ENCODE data around the gene GPR18. TPM values are rescaled to one million over a fixed set of nuclear protein-coding genes. Genes with fewer than 3 reads are reported as not detected.
A peak's percentile ranks its signal among the peaks of the same experiment; 100 is the strongest.

Gene GPR18
- total RNA-seq, 4 donors from 2014 or later = not detected

- no peaks in the 10 kb centered on the region for H3K9me3 ChIP-seq
- no peak overlapping the region for H3K27ac ChIP-seq
- peaks cover 0 to 11% (median 0%) of the 10 kb centered on the region in 4 donors for H3K4me1 ChIP-seq
- no peaks in the 10 kb centered on the region for H3K27me3 ChIP-seq
- DNase-seq (ENCODE audit: low spot score in 2 of 2) = no peak
- TF ChIP-seq POLR2A (IDR thresholded peaks at IDR 0.05) (no peak), EP300 (IDR thresholded peaks at IDR 0.05) (no peak)
- TF ChIP-seq, protein P1, sequence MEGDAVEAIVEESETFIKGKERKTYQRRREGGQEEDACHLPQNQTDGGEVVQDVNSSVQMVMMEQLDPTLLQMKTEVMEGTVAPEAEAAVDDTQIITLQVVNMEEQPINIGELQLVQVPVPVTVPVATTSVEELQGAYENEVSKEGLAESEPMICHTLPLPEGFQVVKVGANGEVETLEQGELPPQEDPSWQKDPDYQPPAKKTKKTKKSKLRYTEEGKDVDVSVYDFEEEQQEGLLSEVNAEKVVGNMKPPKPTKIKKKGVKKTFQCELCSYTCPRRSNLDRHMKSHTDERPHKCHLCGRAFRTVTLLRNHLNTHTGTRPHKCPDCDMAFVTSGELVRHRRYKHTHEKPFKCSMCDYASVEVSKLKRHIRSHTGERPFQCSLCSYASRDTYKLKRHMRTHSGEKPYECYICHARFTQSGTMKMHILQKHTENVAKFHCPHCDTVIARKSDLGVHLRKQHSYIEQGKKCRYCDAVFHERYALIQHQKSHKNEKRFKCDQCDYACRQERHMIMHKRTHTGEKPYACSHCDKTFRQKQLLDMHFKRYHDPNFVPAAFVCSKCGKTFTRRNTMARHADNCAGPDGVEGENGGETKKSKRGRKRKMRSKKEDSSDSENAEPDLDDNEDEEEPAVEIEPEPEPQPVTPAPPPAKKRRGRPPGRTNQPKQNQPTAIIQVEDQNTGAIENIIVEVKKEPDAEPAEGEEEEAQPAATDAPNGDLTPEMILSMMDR (IDR thresholded peaks at IDR 0.05) = no peak
- H3K4me3 ChIP-seq = no peak overlapping the region
- no peaks in the 10 kb centered on the region for H3K36me3 ChIP-seq
- WGBS, 2 donors = 71 to 87% methylated on average over 4 of the region's 4 CpGs
These were observed 38.2 kb upstream of the GPR18 start for GRCh38 chr13:99296398-99296797.

GRCh38 chr13:99295488-99296252, 37.5 kb upstream of the GPR18 start:
- Histone ChIP-seq H3K27me3 (no peaks in the 10 kb centered on the region), H3K27ac (no peak overlapping the region), H3K4me1 (peaks cover 0 to 11% (median 0%) of the 10 kb centered on the region in 4 donors), H3K4me3 (no peak overlapping the region), H3K36me3 (no peaks in the 10 kb centered on the region), H3K9me3 (no peaks in the 10 kb centered on the region)
- 88 to 92% methylated on average over 12 of the region's 12 CpGs for WGBS, 2 donors
- DNase-seq (ENCODE audit: low spot score in 2 of 2) = no peak
- TF ChIP-seq EP300 (IDR thresholded peaks at IDR 0.05) (no peak), POLR2A (IDR thresholded peaks at IDR 0.05) (no peak)
- TF ChIP-seq, protein P1 (IDR thresholded peaks at IDR 0.05) = no peak

DNA sequence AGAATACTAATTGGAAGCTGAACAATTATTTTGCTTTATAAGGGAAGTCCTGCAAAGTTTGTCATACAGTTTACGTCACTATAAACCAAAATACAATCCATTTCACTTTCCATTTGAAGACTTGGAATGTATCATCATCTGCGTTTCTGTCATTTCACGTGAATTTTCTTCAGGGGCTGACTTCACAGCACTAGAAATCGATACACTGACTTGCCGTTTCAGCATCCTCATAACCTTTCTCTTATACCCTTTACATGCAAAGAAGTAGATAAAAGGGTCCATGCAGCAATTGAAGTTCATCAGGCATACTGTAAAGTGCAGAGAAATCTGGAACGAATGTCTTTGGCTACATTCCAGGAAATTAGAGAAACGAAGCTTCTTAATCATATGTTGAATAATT, 36.8 kb upstream of the GPR18 start:
- H3K36me3 ChIP-seq = no peaks in the 10 kb centered on the region
- WGBS, 2 donors = 74 to 75% methylated on average over 7 of the region's 7 CpGs
- no peak for DNase-seq (ENCODE audit: low spot score in 2 of 2)
- H3K4me3 ChIP-seq = no peak overlapping the region
- H3K27me3 ChIP-seq = no peaks in the 10 kb centered on the region
- no peak overlapping the region for H3K27ac ChIP-seq
- no peaks in the 10 kb centered on the region for H3K9me3 ChIP-seq
- H3K4me1 ChIP-seq = peaks cover 0 to 11% (median 1%) of the 10 kb centered on the region in 4 donors
- TF ChIP-seq EP300 (IDR thresholded peaks at IDR 0.05) (no peak), POLR2A (IDR thresholded peaks at IDR 0.05) (no peak)
- TF ChIP-seq, protein P1 (IDR thresholded peaks at IDR 0.05) = no peak

- no peaks in the 10 kb centered on the region for H3K9me3 ChIP-seq
- H3K27ac ChIP-seq = no peak overlapping the region
- H3K4me3 ChIP-seq = no peak overlapping the region
- no peak for DNase-seq (ENCODE audit: low spot score in 2 of 2)
- TF ChIP-seq, protein P1 (IDR thresholded peaks at IDR 0.05) = no peak
- no peak for TF ChIP-seq POLR2A (IDR thresholded peaks at IDR 0.05)
- no peak for TF ChIP-seq EP300 (IDR thresholded peaks at IDR 0.05)
- H3K27me3 ChIP-seq = no peaks in the 10 kb centered on the region
- peaks cover 0 to 11% (median 2%) of the 10 kb centered on the region in 4 donors for H3K4me1 ChIP-seq
- H3K36me3 ChIP-seq = no peaks in the 10 kb centered on the region
These were observed 36.0 kb upstream of the GPR18 start for GRCh38 chr13:99294198-99294597.

DNA sequence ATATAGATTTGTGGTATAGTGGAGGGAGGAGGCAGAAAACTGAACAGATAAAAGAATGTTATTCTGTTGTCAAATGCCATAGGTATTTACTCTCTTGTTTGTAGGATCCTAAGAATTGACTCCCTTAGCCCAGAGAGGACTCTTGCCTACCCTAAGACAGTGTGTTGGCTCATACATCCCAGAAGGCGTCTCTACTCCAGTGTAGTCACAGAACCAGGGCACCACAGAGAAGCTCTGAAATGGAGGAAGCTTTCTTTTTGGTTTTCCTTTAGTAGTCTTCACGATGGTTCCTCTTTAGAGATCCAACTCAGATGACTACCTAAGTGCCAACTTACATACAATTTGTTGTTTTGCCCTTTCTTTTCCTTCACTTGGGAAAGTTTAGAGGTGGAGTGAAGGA, 35.0 kb upstream of the GPR18 start:
- no peak for DNase-seq (ENCODE audit: low spot score in 2 of 2)
- H3K9me3 ChIP-seq = no peaks in the 10 kb centered on the region
- TF ChIP-seq, protein P1 (IDR thresholded peaks at IDR 0.05) = no peak
- TF ChIP-seq POLR2A (IDR thresholded peaks at IDR 0.05) = no peak
- peak in 1 of 2 donors; percentile 11 for TF ChIP-seq EP300 (IDR thresholded peaks at IDR 0.05)
- 87 to 90% methylated on average over 2 of the region's 2 CpGs for WGBS, 2 donors
- no peak overlapping the region for H3K4me3 ChIP-seq
- H3K27me3 ChIP-seq = no peaks in the 10 kb centered on the region
- H3K4me1 ChIP-seq = peaks cover 0 to 13% (median 3%) of the 10 kb centered on the region in 4 donors
- H3K27ac ChIP-seq = no peak overlapping the region
- no peaks in the 10 kb centered on the region for H3K36me3 ChIP-seq
